GM12891 (cell line): ENCODE results near the gene PRKCA.

ENCODE experiments used
- DNase-seq: peaks from one replicate; pipeline ENCODE4 v3.0.0; 2011; ENCODE audit warnings: low spot score; ENCODE audit not compliant: insufficient read length
- FAIRE-seq: peaks from 2 replicates; lab custom pipeline; 2011; peaks lifted over from hg19 to GRCh38; lab: Jason Lieb, UNC
- PAX5 ChIP-seq: IDR thresholded peaks from 2 replicates; pipeline ENCODE4 v1.6.1; 2011; ENCODE audit warnings: low read length, moderate library complexity, mild to moderate bottlenecking; ENCODE audit not compliant: insufficient read depth, severe bottlenecking
- POLR2A ChIP-seq: IDR thresholded peaks from 2 replicates; pipeline ENCODE4 v1.6.1; 2011; ENCODE audit warnings: low read depth, low read length, control low read depth
- POLR2AphosphoS5 ChIP-seq: IDR thresholded peaks from 2 replicates; pipeline ENCODE4 v1.6.1; 2011; ENCODE audit warnings: low read depth, low read length, control low read depth
- POU2F2 ChIP-seq: IDR thresholded peaks from 2 replicates; pipeline ENCODE4 v1.6.1; 2011; ENCODE audit warnings: low read depth, mild to moderate bottlenecking, control low read depth, low read length, moderate library complexity
- SPI1 ChIP-seq: IDR thresholded peaks from 2 replicates; pipeline ENCODE4 v1.6.1; 2011; ENCODE audit warnings: low read depth, low read length, control low read depth
- TAF1 ChIP-seq: IDR thresholded peaks from 2 replicates; pipeline ENCODE4 v1.6.1; 2011; ENCODE audit warnings: low read depth, low read length, control low read depth

PRKCA gene

GRCh38 chr17:66790501-66791061, 488.2 kb downstream of the PRKCA start:
- FAIRE-seq (no peak), DNase-seq (no peak)
- TF ChIP-seq SPI1, result no peak
- no peak for TF ChIP-seq TAF1
- no peak for TF ChIP-seq POU2F2
- TF ChIP-seq POLR2AphosphoS5, result no peak

DNA sequence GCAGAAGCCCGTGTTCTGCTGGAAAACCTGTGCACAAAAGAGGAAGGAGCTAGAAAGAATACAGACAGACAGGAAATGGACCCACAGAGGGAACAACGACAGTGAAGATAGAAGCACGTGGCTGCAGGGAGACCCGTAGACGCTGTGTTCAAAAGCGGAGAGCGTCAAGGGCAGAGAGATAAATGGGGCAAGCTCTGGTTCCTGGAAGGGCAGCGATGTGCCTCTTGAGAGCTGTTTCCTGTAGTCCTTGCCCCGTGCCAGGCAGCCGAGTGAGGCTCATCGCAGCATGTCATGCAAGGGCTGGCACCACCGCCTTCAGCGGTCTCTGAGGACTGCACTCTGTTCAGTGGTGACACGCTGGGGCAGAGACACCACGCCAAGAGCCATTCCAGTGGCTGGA, 488.9 kb downstream of the PRKCA start:
- TF ChIP-seq SPI1 (no peak), POU2F2 (no peak), POLR2A (no peak), PAX5 (no peak), POLR2AphosphoS5 (no peak), TAF1 (no peak)
- FAIRE-seq (no peak), DNase-seq (no peak)

- FAIRE-seq (no peak), DNase-seq (no peak)
- TF ChIP-seq POU2F2, result no peak
- TF ChIP-seq POLR2AphosphoS5, result no peak
- no peak for TF ChIP-seq PAX5
- TF ChIP-seq POLR2A, result no peak
Measured at GRCh38 chr17:66793814-66794213, 491.4 kb downstream of the PRKCA start.

- FAIRE-seq, result no peak
- TF ChIP-seq TAF1 (no peak), POU2F2 (no peak), POLR2A (no peak), POLR2AphosphoS5 (no peak), SPI1 (no peak), PAX5 (no peak)
Measured at GRCh38 chr17:66795486-66795885, 493.1 kb downstream of the PRKCA start.

DNA sequence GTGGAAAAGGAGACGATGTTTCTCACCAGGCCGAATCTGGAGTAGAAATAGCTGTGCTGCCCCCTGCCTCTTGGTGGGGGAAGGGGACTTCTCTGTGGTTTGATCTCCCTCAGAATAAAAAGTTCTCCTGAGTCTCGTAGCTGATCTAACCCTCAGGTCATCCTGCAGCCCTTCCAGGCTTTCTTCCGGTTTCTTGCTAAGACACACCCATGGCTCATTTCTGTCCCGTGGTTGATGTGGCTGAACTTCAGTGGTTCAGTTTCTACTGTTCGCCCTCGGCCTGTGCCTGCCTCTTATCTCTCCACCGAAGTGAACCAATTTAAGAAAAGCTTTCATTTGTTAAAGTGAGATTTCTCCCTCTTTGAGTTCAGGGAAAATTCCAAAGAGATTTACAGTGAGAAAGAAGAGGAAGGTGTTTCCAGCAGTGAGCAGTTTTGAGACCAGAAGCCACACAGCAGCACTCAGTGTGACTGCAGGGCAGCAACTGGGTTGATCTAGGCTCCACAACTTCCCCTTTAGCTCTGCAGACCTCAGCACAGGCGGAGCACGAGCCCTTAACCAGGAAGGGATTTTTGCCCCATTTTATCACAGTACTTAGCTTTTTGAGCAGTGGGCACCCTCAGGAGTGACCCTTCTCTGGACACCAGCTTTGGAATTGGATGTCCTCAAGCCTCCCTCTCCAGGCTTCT, 497.6 kb downstream of the PRKCA start:
- no peak for TF ChIP-seq POU2F2
- TF ChIP-seq PAX5, result no peak
- no peak for TF ChIP-seq POLR2AphosphoS5
- no peak for TF ChIP-seq SPI1
- no peak for TF ChIP-seq POLR2A
- TF ChIP-seq TAF1, result no peak
- DNase-seq, result no peak
- no peak for FAIRE-seq

More at GRCh38 chr17:66795486-66795885, 493.1 kb downstream of the PRKCA start:
- DNase-seq, result no peak

DNA sequence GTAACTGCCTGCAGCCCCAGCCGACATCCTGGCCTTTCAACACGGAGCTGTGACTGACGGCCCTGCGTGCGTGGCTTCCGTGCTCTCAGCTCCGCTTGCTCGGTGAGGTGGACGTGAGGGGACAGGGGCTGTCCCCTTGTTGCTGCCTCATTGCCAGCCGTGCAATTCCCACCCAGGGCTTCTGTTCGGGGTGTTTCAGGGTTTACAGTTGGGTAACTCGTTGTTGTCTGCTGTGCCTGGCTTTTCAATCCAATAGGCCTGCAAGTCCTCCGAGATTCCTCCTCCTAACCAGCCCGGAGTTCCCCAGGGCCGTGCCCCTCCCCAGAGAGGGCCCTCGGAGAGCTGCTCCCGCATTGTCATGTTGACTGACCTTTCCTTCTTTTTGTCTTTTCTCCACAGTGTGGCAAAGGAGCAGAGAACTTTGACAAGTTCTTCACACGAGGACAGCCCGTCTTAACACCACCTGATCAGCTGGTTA, 501.1 kb downstream of the PRKCA start:
- TF ChIP-seq POU2F2 (no peak), TAF1 (no peak), POLR2AphosphoS5 (no peak), POLR2A (no peak), SPI1 (no peak), PAX5 (no peak)
- FAIRE-seq, result no peak
- no peak for DNase-seq

- DNase-seq, result no peak
- no peak for TF ChIP-seq PAX5
- no peak for TF ChIP-seq POLR2A
- no peak for TF ChIP-seq POLR2AphosphoS5
- no peak for TF ChIP-seq POU2F2
- no peak for TF ChIP-seq TAF1
- TF ChIP-seq SPI1, result no peak
- no peak for FAIRE-seq
Measured at GRCh38 chr17:66805567-66805966, 503.2 kb downstream of the PRKCA start.

GRCh38 chr17:66807182-66807581, 504.8 kb downstream of the PRKCA start:
- DNase-seq (no peak), FAIRE-seq (no peak)
- TF ChIP-seq POLR2AphosphoS5, result no peak
- TF ChIP-seq TAF1, result no peak
- TF ChIP-seq POU2F2, result no peak
- no peak for TF ChIP-seq PAX5
- no peak for TF ChIP-seq SPI1
- no peak for TF ChIP-seq POLR2A

- TF ChIP-seq SPI1 (no peak), POLR2AphosphoS5 (no peak), TAF1 (no peak), PAX5 (no peak), POLR2A (no peak), POU2F2 (no peak)
- FAIRE-seq (no peak), DNase-seq (no peak)
Measured at GRCh38 chr17:66809408-66809807, 507.0 kb downstream of the PRKCA start.
